Measurements from ENCODE around the gene GTPBP10.

- no peak for TF ChIP-seq EZH2phosphoT487 (IDR thresholded peaks at IDR 0.05; ENCODE audit: borderline replicate concordance, low read length)
- TF ChIP-seq, protein P1, sequence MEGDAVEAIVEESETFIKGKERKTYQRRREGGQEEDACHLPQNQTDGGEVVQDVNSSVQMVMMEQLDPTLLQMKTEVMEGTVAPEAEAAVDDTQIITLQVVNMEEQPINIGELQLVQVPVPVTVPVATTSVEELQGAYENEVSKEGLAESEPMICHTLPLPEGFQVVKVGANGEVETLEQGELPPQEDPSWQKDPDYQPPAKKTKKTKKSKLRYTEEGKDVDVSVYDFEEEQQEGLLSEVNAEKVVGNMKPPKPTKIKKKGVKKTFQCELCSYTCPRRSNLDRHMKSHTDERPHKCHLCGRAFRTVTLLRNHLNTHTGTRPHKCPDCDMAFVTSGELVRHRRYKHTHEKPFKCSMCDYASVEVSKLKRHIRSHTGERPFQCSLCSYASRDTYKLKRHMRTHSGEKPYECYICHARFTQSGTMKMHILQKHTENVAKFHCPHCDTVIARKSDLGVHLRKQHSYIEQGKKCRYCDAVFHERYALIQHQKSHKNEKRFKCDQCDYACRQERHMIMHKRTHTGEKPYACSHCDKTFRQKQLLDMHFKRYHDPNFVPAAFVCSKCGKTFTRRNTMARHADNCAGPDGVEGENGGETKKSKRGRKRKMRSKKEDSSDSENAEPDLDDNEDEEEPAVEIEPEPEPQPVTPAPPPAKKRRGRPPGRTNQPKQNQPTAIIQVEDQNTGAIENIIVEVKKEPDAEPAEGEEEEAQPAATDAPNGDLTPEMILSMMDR (conservative IDR thresholded peaks at IDR 0.05; ENCODE audit: low read depth, low read length), result no peak
- no peak for TF ChIP-seq EZH2 (IDR thresholded peaks at IDR 0.05; ENCODE audit: low read length, unreplicated experiment)
Measured at GRCh38 chr7:90383422-90383821, 36.9 kb downstream of the GTPBP10 start.

All from PC-3 (cell line).